T47D (cell line): ENCODE results near the gene ERCC6L2.

Experiments
- DNase-seq, 2 experiments: peaks; one replicate each; pipeline versions ENCODE4 v3.0.0 to v3.0.0-alpha.2; 2011 to 2012; ENCODE audit warnings: low read depth in 1 of 2, low spot score in 1 of 2
- JUND ChIP-seq: IDR thresholded peaks from 2 replicates; pipeline ENCODE4 v1.6.1; 2012; ENCODE audit warnings: low read depth
- in situ Hi-C: cut with HindIII; loops from 2 replicates; pipeline ENCODE4 v1.10.0; 2016; ENCODE audit warnings: low sequenced_read_pairs, low pct_unique_long_range_greater_than_20kb

The ERCC6L2 gene

DNA sequence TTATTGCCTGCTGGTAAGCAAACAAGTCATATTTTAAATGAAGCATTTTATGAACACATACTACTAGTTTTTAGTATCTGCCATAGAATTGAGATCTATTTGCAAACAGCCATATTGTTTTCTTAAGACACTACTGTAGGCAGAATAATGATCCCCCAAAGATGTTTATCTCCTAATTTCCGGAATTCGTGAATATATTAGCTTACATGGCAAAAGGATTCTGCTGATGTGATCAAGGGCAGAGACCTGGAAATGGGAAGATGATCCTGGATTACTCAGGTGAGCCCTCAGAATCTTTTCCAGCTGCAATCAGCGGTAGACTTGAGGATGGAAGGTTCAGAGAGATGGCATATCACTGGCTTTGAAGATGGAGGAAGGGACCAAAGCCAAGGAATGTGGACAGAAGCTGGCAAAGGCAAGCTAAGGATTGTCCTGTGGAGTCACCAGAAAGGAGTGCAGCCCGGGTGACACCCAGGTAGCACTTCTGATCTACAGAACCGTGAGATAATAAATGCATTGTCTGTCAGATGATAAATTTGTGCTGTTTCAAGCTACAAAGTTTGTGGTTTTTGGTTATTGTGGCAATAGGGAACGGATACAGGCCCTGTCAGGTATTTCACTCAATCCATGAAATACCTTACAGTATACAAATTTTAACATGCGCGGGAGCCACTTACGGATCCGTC lies 1.0 kb upstream of the ERCC6L2 start:
- in situ Hi-C loops: no loop called here
- TF ChIP-seq JUND: no peak
- no peak for DNase-seq

DNA sequence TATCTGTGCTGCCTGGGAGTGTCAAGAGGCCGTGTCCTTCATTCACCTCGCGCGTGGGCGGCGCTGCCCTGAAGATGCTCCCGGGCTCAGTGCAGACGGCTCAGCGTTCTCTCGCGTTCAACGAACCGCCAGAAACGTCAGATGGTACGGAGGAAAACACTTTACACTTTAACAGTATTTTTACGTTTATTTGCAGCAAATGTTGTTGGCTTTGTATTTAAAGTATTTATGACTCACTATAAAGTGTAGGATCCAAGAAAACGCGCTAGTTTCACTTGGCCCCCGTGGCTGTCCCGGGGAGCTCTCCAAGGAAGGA lies 544 bp upstream of the ERCC6L2 start:
- TF ChIP-seq JUND: no peak
- peak in 1 of 2 experiments; percentile 43 for DNase-seq
- in situ Hi-C loops: no loop called here

DNA sequence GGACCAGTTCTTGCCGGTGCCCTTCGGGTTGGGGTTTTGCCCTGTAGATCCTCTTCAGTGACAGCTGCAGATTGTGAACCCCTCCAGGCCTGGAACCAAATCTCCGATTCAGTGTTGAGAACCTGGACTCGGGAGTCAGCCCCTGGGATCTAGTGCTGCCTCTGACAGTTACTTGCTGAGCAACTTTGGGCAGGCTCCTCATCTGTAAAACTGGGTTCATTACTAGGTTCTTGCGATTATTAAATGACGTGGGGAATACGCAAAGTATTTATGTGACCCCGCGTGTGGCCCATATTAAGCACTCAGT lies 600 bp downstream of the ERCC6L2 start:
- DNase-seq: no peak
- in situ Hi-C loops: no loop called here
- TF ChIP-seq JUND: no peak

GRCh38 chr9:95876595-95876994 lies 1.1 kb downstream of the ERCC6L2 start:
- in situ Hi-C loops: no loop called here
- no peak for TF ChIP-seq JUND
- no peak for DNase-seq

DNA sequence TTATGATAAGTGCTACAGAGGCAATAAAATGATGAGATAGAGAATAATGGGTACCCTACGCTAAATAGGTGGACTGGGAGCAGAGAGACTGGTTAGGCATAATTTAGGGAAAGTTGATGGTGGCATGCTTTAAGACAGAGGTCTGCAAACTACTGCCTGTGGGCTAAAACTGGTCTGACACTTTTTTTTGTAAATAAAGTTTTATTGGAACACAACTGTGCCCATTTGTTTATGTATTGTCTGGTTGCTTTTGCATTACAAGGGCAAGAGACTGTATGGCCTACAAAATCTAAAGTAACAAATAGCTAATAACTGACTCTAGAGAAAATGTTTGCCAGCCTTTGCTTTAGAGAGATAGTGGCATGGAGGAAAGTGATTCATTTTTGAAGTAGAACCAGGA lies 2.5 kb downstream of the ERCC6L2 start:
- no peak for DNase-seq
- in situ Hi-C loops: no loop called here
- TF ChIP-seq JUND: no peak

DNA sequence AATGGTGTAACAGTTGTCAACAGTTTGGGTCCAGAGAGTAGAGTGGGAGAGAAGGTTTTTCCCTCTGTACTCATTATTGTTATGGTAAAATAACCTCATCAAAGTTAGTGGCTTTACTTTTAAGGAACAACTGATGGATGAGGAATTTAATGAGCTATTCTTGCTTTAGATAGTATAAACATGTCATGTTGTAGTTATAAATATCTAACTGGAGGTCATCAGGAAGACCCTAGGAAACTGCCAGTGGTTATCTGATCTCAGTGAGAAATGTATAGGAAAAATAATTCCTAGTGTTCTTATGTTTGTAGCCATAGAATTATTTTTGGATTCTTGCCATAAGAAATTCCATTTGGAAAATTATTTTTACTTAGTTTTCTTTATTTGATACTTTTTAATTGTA lies 4.1 kb downstream of the ERCC6L2 start:
- DNase-seq: no peak
- TF ChIP-seq JUND: no peak
- in situ Hi-C loops: no loop called here

DNA sequence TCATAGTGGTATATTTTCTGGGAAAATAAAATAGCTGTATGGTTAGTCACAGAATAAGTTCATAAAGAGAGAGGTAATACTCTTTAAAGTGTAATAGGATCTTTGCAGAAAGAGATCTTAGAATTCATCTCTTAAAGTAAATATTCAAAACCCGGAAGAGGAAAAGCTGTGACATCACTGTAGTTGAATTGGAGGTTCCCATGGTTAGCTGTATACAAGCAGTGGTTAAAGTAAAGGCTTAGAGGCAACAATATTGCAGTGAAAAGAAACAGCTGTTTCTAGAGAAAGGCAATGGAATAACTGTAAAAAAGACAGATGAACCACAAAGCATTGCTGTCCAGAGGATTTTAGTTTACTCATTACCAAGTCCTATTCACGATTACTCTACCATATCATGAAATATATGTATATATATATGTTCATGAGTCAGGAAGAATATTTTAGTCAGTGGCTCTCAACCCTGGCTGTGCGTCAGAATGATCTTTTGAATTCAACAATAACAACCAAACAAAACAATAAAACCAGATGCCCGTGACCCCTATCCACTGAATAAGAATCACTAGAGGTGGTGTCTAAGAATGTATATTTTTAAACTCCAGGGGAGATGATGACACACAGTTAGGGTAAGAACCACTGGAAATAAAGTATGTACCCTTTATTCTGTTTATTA lies 4.7 kb downstream of the ERCC6L2 start:
- DNase-seq: peak in 1 of 2 experiments; percentile 75

DNA sequence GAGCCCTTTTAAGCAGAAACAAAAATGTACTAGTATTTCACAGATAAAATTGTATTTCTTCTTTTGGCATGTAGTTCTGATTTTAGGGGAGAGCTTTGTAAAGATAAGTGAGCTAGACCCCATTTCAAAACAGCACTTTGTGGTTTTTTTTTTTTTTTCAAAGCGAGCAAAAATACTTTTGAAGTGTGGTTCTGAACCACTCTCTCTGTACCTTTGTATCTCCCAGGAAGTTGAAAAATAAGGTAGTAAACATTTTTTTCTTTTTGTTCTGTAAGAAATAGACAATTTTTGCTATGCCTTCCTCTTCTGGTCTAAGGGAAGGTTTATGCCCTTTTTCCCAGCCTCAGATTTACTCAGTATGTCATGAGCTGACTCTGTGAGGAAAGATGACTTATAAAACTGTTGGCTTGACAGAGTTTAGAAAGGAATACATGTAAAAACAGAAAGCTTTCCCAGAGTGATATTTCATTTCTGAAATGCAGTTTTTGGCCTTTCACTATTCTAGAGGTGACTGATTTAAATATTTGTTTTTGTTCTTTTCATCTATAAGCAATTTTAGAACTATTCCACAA lies 12.5 kb downstream of the ERCC6L2 start:
- TF ChIP-seq JUND: no peak
- no peak for DNase-seq
- in situ Hi-C loops: no loop called here

More for the DNA sequence above, 4.7 kb downstream of the ERCC6L2 start:
- in situ Hi-C loops: no loop called here
- no peak for TF ChIP-seq JUND

- no peak for TF ChIP-seq JUND
- in situ Hi-C loops: no loop called here
- DNase-seq: no peak
These were observed 15.1 kb downstream of the ERCC6L2 start for GRCh38 chr9:95890594-95890993.

DNA sequence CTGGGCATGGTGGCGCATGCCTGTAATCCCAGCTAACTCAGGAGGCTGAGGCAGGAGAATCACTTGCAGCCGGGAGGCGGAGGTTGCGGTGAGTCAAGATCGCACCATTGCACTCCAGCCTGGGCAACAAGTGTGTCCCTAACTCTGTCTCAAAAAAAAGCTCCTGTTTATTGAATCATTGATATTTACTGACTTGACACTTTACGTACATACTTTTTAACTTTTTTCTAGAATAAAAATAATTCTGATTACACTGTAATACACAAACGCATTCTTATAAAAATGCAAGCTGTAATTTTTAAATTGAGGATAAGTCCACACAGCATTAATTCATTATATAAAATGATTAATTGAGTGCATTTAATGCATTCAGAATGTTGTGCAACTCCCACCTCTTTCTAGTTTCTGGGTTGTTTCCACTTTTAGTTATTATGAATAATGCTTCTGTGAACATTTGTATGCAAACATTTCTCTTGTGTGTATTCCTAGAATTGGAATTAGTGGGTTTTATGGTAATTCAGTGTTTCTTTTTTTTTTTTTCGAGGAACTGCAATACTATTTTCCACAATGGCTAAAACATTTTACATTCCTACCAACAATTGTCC lies 15.7 kb downstream of the ERCC6L2 start:
- no peak for TF ChIP-seq JUND
- DNase-seq: no peak
- in situ Hi-C loops: no loop called here

GRCh38 chr9:95892690-95893089 lies 17.2 kb downstream of the ERCC6L2 start:
- in situ Hi-C loops: no loop called here
- no peak for DNase-seq
- no peak for TF ChIP-seq JUND

- in situ Hi-C loops: no loop called here
- no peak for TF ChIP-seq JUND
These were observed 21.1 kb downstream of the ERCC6L2 start for GRCh38 chr9:95896580-95896979.

DNA sequence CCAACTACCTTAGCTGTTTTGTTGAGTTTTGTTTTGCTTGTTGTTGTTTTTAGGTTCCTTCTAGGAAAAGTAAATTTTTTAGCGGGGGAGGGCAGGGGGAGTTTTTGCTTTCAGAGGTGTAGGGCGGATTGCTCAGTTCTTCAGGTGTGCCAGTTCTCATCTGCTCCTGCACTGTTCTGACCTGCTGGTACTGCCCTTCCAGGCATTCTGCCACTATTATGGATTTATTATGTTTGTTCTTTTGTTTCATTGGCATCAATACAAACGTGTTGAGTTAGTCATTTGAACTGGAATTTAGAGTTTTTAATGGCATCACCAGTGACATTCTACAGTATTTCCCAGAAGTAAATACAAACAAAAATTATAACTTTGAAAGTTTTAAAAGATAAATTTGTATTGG lies 26.0 kb downstream of the ERCC6L2 start:
- peak in 1 of 2 experiments; percentile 31 for DNase-seq
- no peak for TF ChIP-seq JUND
- in situ Hi-C loops: no loop called here

More at GRCh38 chr9:95896580-95896979, 21.1 kb downstream of the ERCC6L2 start:
- DNase-seq: no peak
